Mesendoderm (in vitro differentiated cells): ENCODE results near the gene TMEM109. TPM values are rescaled to one million over a fixed set of nuclear protein-coding genes. Genes with fewer than 3 reads are reported as not detected.
A peak's percentile ranks its signal among the peaks of the same experiment; 100 is the strongest.

Source experiments
- DNase-seq: peaks from one replicate; pipeline ENCODE4 v3.0.0; 2013
- H2AK5ac ChIP-seq: 2 replicates; pipeline ENCODE4 v1.6.1; 2013; ENCODE audit warnings: low read length, inconsistent platforms
- H2BK120ac ChIP-seq: 2 replicates; pipeline ENCODE4 v1.6.1; 2013; ENCODE audit warnings: low read depth, mild to moderate bottlenecking, low read length, moderate library complexity, mixed read lengths
- H2BK15ac ChIP-seq: replicated peaks from 2 replicates; pipeline ENCODE4 v1.6.1; 2013; ENCODE audit warnings: low read depth, mild to moderate bottlenecking, moderate library complexity
- H2BK5ac ChIP-seq: 2 replicates; pipeline ENCODE4 v1.6.1; 2013; ENCODE audit warnings: low read length, inconsistent platforms
- H3K18ac ChIP-seq: 2 replicates; pipeline ENCODE4 v1.6.1; 2013; ENCODE audit warnings: mild to moderate bottlenecking, low read length, mixed read lengths
- H3K23ac ChIP-seq: one replicate; pipeline ENCODE4 v1.6.1; 2013; ENCODE audit warnings: low read length
- H3K27ac ChIP-seq: 2 replicates; pipeline ENCODE4 v1.5.1; 2013; ENCODE audit warnings: low read depth, mild to moderate bottlenecking, inconsistent platforms, low read length, moderate library complexity
- H3K27me3 ChIP-seq: 2 replicates; pipeline ENCODE4 v1.6.1; 2013; ENCODE audit warnings: low read length, control low read depth, mild to moderate bottlenecking, inconsistent platforms; ENCODE audit not compliant: insufficient read depth, poor library complexity
- H3K36me3 ChIP-seq: 2 replicates; pipeline ENCODE4 v1.6.1; 2013; ENCODE audit warnings: low read length, inconsistent platforms; ENCODE audit not compliant: control insufficient read depth, insufficient read depth
- H3K4ac ChIP-seq: one replicate; pipeline ENCODE4 v1.6.1; 2013; ENCODE audit warnings: low read depth, mild to moderate bottlenecking, low read length, moderate library complexity
- H3K4me1 ChIP-seq: 2 replicates; pipeline ENCODE4 v1.6.1; 2013; ENCODE audit warnings: low read depth, low read length, inconsistent platforms; ENCODE audit not compliant: control insufficient read depth
- H3K4me2 ChIP-seq: 2 replicates; pipeline ENCODE4 v1.6.1; 2013; ENCODE audit warnings: low read length
- H3K4me3 ChIP-seq: 2 replicates; pipeline ENCODE4 v1.5.1; 2013; ENCODE audit warnings: mild to moderate bottlenecking, low read length
- H3K56ac ChIP-seq: one replicate; pipeline ENCODE4 v1.6.1; 2013; ENCODE audit warnings: low read length
- H3K79me1 ChIP-seq: 2 replicates; pipeline ENCODE4 v1.6.1; 2013; ENCODE audit warnings: low read length, inconsistent platforms
- H3K79me2 ChIP-seq: 2 replicates; pipeline ENCODE4 v1.6.1; 2013; ENCODE audit warnings: mild to moderate bottlenecking, low read length; ENCODE audit not compliant: control insufficient read depth, insufficient read depth
- H3K9ac ChIP-seq: 2 replicates; pipeline ENCODE4 v1.6.1; 2013; ENCODE audit warnings: low read length, inconsistent platforms
- H4K5ac ChIP-seq: one replicate; pipeline ENCODE4 v1.6.1; 2013; ENCODE audit warnings: low read length
- H4K8ac ChIP-seq: one replicate; pipeline ENCODE4 v1.6.1; 2013; ENCODE audit warnings: low read depth, mild to moderate bottlenecking, control low read depth, low read length, moderate library complexity
- WGBS: extraction: QIAGEN DNeasy Blood & Tissue Kit; methylation state at CpG from one replicate; pipeline ENCODE4 v1.1.7; 2013; ENCODE audit warnings: low lambda C conversion rate, missing lambda C conversion rate; ENCODE audit not compliant: insufficient coverage; ENCODE audit errors: extremely low coverage; 5-methylcytosine and 5-hydroxymethylcytosine counted together
- polyA plus RNA-seq, 2 experiments: library from polyadenylated mRNA; stranded (reverse); fragments of 200-250 nt; gene quantifications; one replicate each; pipeline ENCODE4 v1.2.3, GENCODE V29; 2013

The TMEM109 gene, protein sequence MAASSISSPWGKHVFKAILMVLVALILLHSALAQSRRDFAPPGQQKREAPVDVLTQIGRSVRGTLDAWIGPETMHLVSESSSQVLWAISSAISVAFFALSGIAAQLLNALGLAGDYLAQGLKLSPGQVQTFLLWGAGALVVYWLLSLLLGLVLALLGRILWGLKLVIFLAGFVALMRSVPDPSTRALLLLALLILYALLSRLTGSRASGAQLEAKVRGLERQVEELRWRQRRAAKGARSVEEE
- 47.0 TPM for polyA plus RNA-seq (2013, experiment 1 of 2)
- polyA plus RNA-seq (2013, experiment 2 of 2): 48.0 TPM

DNA sequence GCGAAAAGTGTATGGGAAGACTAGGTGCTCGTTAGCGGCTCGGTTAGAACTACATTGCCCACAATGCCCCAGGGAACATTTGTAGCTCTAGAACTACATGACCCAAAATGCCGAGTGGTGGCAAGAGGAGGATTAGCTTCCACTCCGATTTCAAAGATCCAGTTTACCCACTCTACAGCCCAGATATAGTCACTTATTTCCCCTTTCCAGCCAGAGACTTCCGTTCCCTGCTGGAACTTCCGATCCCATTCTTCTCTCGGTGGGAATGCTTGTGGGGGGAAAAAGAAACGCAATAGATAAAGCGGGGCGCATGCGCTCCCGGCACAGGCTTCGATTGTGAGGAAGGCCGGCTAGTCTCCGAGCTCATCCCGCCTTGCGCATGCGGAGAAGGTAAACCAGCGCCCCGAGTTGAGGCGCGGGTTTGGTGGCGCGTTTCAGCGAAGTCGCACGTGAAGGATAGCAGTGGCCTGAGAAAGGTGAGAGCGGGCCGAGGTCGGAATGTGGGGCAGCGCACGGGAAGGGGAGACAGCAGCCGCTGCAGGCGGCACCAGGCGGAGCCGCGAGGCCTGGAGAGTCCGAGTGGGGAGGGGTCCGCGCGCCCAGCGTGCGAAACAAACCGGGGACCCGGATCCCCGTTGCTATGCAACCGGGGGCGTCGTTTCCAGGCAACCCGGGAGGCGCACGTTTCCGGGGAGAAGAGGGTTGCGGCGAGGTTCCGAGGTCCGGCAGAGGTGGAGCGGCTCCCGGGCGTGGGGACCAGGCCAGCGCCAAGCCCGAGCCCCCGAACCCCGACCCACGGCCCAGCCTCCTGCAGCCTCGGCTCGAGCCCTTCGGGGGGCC lies at the start of gene TMEM109:
Gene TMEM109 (plus strand): TSS at position 366 of the 840 bp plus-strand sequence. CDS start 5,536 bp downstream, outside the sequence.
- H3K9ac ChIP-seq: peak within 1 kb of the TSS; percentile 69
- peak within 1 kb of the TSS; percentile 86 for H3K27ac ChIP-seq
- no peak within 1 kb of the TSS for H4K5ac ChIP-seq
- H2BK15ac ChIP-seq: no peak within 1 kb of the TSS
- H3K36me3 ChIP-seq: no peaks in the 10 kb centered on the region
- DNase-seq: peak; percentile 95
- peak within 1 kb of the TSS; percentile 44 for H3K18ac ChIP-seq
- no peak within 1 kb of the TSS for H2BK120ac ChIP-seq
- H3K4me3 ChIP-seq: peak within 1 kb of the TSS; percentile 61
- peak within 1 kb of the TSS; percentile 74 for H3K4me2 ChIP-seq
- H4K8ac ChIP-seq: no peak within 1 kb of the TSS
- H2AK5ac ChIP-seq: no peak within 1 kb of the TSS
- peak within 1 kb of the TSS; percentile 94 for H3K56ac ChIP-seq
- no peak within 1 kb of the TSS for H2BK5ac ChIP-seq
- peaks cover 6% of the 10 kb centered on the region for H3K79me1 ChIP-seq
- H3K23ac ChIP-seq: no peak within 1 kb of the TSS
- H3K79me2 ChIP-seq: peaks cover 9% of the 10 kb centered on the region
- peaks cover 15% of the 10 kb centered on the region for H3K4me1 ChIP-seq
- no CpG with 5 or more reads among the region's 70 CpGs for WGBS
- no peaks in the 10 kb centered on the region for H3K27me3 ChIP-seq
- no peak within 1 kb of the TSS for H3K4ac ChIP-seq

DNA sequence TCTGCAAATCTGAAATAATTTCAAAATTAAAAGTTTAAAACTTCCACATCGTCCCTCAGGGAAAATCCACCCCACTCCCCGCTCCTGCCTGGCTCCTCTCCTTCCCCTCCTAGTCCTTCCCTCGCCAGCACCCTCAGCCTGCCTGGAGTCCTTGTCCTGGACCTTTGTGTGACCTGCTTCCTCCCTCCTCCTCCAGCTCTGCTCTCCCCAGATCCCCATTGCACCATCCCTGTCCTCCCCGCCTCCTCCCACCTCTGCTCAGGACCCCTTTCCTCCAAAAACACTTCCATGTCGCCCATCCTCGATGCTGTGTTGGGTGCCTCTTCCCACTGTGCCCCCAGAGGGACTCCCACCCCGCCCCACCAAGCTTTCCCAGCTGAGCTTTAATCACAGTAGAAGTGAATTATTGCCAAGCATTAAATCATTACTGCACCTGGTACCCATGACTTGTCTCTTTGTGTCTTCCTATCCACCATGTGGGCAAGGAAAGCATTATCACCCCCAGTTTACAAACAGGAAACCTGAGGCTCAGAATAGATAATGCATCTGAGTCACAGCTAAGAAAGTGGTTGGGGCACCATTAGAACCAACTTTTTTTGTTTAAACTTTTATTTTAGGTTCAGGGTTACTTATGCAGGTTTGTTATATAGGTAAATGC lies 49.0 kb upstream of the TMEM109 start:
- no peaks in the 10 kb centered on the region for H3K27me3 ChIP-seq
- no CpG with 5 or more reads among the region's 7 CpGs for WGBS
- H3K27ac ChIP-seq: no peak overlapping the region
- no peaks in the 10 kb centered on the region for H3K79me2 ChIP-seq
- no peak overlapping the region for H3K4me2 ChIP-seq
- no peaks in the 10 kb centered on the region for H3K79me1 ChIP-seq
- no peaks in the 10 kb centered on the region for H3K36me3 ChIP-seq
- H3K23ac ChIP-seq: no peak overlapping the region
- no peaks in the 10 kb centered on the region for H3K4me1 ChIP-seq
- H2AK5ac ChIP-seq: no peak overlapping the region
- no peak overlapping the region for H3K18ac ChIP-seq
- no peak for DNase-seq
- no peak overlapping the region for H4K8ac ChIP-seq
- H3K56ac ChIP-seq: no peak overlapping the region
- no peak overlapping the region for H3K4me3 ChIP-seq
- no peak overlapping the region for H2BK120ac ChIP-seq
- no peak overlapping the region for H2BK5ac ChIP-seq
- H2BK15ac ChIP-seq: no peak overlapping the region
- no peak overlapping the region for H4K5ac ChIP-seq
- no peak overlapping the region for H3K4ac ChIP-seq
- H3K9ac ChIP-seq: no peak overlapping the region

DNA sequence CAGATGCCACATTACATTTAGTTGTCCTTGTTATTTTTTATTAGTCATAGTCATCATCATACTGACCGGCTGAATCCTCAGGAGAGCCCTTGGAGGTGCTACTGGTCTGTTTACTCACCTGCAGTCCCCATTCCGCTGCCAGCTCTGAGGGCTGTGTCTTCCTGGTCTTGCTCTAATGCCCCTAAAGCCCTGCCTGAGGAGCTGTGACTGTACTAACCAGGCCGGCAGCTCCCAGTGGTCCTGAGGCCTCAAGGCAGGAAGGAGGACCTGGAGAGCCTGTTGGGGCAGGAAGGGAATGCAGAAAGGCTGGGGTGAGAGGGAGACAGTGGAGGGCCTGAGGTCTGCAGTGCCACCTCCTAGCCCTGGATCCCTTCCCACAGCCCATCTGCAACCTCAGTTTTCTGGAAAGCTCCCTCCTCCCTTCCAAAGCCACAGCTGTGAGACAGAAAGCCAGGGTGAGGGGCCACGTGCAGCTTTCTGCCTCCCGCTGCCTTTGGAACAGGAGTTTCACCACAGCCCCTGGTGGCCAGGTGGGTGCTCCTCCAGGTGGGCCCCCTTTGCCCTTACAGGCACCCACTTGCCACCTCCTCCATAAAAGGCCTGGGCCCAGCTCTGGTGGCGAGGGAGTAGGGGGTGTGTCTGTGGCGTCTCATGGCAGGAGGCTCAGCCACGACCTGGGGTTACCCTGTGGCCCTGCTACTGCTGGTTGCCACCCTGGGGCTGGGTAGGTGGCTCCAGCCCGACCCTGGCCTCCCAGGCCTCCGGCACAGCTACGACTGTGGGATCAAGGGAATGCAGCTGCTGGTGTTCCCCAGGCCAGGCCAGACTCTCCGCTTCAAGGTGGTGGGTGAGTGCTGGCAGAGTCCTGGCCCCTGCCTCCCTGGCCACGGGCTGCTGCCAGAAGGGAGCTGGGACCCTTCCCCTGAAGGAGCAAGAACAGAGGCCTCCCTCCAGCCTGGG lies 46.8 kb upstream of the TMEM109 start, which contains the start of gene ZP1:
Gene ZP1 (plus strand): TSS at position 632 of the 960 bp plus-strand sequence. CDS start 20 bp downstream, at position 652.
- Histone ChIP-seq H2BK5ac (no peak within 1 kb of the TSS), H3K56ac (no peak within 1 kb of the TSS), H3K79me1 (no peaks in the 10 kb centered on the region), H3K4me3 (no peak within 1 kb of the TSS), H3K4me2 (no peak within 1 kb of the TSS), H3K36me3 (no peaks in the 10 kb centered on the region), H3K79me2 (no peaks in the 10 kb centered on the region), H4K5ac (no peak within 1 kb of the TSS), H3K9ac (no peak within 1 kb of the TSS), H4K8ac (no peak within 1 kb of the TSS), H3K4me1 (no peaks in the 10 kb centered on the region), H3K23ac (no peak within 1 kb of the TSS), H3K27ac (no peak within 1 kb of the TSS), H3K4ac (no peak within 1 kb of the TSS), H2BK120ac (no peak within 1 kb of the TSS), H2BK15ac (no peak within 1 kb of the TSS), H3K18ac (no peak within 1 kb of the TSS), H3K27me3 (no peaks in the 10 kb centered on the region), H2AK5ac (no peak within 1 kb of the TSS)
- peak; percentile 23 for DNase-seq
- WGBS: no CpG with 5 or more reads among the region's 13 CpGs

DNA sequence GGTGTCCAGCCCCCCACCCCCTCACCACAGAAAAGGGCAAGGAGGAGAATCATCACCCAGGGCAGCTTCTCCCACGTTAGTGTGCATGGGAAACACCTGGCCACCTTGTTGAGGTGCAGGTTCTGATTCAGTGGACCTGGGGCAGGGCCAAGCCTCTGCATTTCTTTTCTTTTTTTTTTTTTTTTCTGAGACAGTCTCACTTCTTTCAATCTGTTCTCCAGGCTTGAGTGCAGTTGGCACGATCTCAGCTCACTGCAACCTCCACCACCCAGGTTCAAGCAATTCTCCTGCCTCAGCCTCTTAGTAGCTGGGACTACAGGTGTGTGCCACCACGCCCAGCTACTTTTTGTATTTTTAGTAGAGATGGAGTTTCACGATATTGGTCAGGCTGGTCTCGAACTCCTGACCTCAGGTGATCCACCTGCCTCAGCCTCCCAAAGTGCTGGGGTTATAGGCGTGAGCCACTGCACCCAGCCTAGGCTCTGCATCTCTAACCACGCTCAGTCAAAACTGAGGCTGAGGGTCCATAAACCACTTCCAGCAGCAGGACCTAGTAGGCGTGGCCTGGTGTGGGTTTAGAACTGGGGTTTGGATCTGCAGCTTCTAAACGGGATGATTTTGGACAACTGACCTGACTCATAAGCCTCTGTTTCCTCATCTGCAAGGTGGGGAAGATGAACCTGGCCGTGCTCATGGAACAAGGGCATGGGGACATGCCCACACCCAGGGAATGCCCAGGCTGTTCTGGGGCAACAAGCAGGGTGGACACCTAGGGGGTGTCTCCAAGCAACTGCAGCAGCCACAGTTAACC lies 45.9 kb upstream of the TMEM109 start:
- no peak overlapping the region for H4K5ac ChIP-seq
- H3K4me2 ChIP-seq: no peak overlapping the region
- H3K27me3 ChIP-seq: no peaks in the 10 kb centered on the region
- DNase-seq: no peak
- H3K4ac ChIP-seq: no peak overlapping the region
- no peak overlapping the region for H3K4me3 ChIP-seq
- no peak overlapping the region for H4K8ac ChIP-seq
- no peak overlapping the region for H2BK120ac ChIP-seq
- no peak overlapping the region for H3K23ac ChIP-seq
- no peaks in the 10 kb centered on the region for H3K79me2 ChIP-seq
- no peaks in the 10 kb centered on the region for H3K79me1 ChIP-seq
- no peak overlapping the region for H2BK15ac ChIP-seq
- no peak overlapping the region for H2AK5ac ChIP-seq
- H3K18ac ChIP-seq: no peak overlapping the region
- H3K4me1 ChIP-seq: no peaks in the 10 kb centered on the region
- no peak overlapping the region for H3K9ac ChIP-seq
- no peak overlapping the region for H3K27ac ChIP-seq
- no peak overlapping the region for H3K56ac ChIP-seq
- H2BK5ac ChIP-seq: no peak overlapping the region
- no peaks in the 10 kb centered on the region for H3K36me3 ChIP-seq
- no CpG with 5 or more reads among the region's 10 CpGs for WGBS
